ENCODE measurements around the gene CDK14. TPM values are rescaled to one million over a fixed set of nuclear protein-coding genes. Genes with fewer than 3 reads are reported as not detected.

CDK14 gene
- total RNA-seq, 1 donor from 2014 or later: 3.2 TPM

- no peak for DNase-seq
These were observed 484.2 kb downstream of the CDK14 start for GRCh38 chr7:91080351-91080750.

- DNase-seq: no peak
These were observed 485.9 kb downstream of the CDK14 start for GRCh38 chr7:91082038-91082437.

GRCh38 chr7:91082852-91083495 lies 486.9 kb downstream of the CDK14 start:
- peak; percentile 60 for DNase-seq

GRCh38 chr7:91083855-91084644 lies 487.9 kb downstream of the CDK14 start:
- peak; percentile 40 for DNase-seq

- no peak for DNase-seq
These were observed 489.1 kb downstream of the CDK14 start for GRCh38 chr7:91085175-91085574.

GRCh38 chr7:91086200-91086599 lies 490.1 kb downstream of the CDK14 start:
- DNase-seq: no peak

GRCh38 chr7:91088156-91088555 lies 492.0 kb downstream of the CDK14 start:
- no peak for DNase-seq

GRCh38 chr7:91088691-91089090 lies 492.6 kb downstream of the CDK14 start:
- no peak for DNase-seq

GRCh38 chr7:91089382-91089963 lies 493.4 kb downstream of the CDK14 start:
- DNase-seq: peak; percentile 60

GRCh38 chr7:91090684-91091083 lies 494.6 kb downstream of the CDK14 start:
- DNase-seq: no peak

GRCh38 chr7:91091631-91092030 lies 495.5 kb downstream of the CDK14 start:
- DNase-seq: no peak

GRCh38 chr7:91093181-91093580 lies 497.1 kb downstream of the CDK14 start:
- no peak for DNase-seq

GRCh38 chr7:91098566-91098965 lies 502.4 kb downstream of the CDK14 start:
- DNase-seq: no peak

GRCh38 chr7:91103363-91103762 lies 507.2 kb downstream of the CDK14 start:
- no peak for DNase-seq

GRCh38 chr7:91107460-91107859 lies 511.3 kb downstream of the CDK14 start:
- no peak for DNase-seq

GRCh38 chr7:91109200-91109599 lies 513.1 kb downstream of the CDK14 start:
- DNase-seq: no peak

- DNase-seq: peak; percentile 5
These were observed 516.8 kb downstream of the CDK14 start for GRCh38 chr7:91112902-91113341.

- DNase-seq: no peak
These were observed 518.1 kb downstream of the CDK14 start for GRCh38 chr7:91114232-91114631.

GRCh38 chr7:91126762-91127161 lies 530.6 kb downstream of the CDK14 start:
- DNase-seq: no peak

- no peak for DNase-seq
These were observed 531.2 kb downstream of the CDK14 start for GRCh38 chr7:91127325-91127724.

GRCh38 chr7:91127959-91128358 lies 531.8 kb downstream of the CDK14 start:
- DNase-seq: no peak

GRCh38 chr7:91128683-91129348 lies 532.7 kb downstream of the CDK14 start:
- DNase-seq: no peak

GRCh38 chr7:91135300-91135699 lies 539.2 kb downstream of the CDK14 start:
- no peak for DNase-seq
